GM18499 (cell line): Measurements from ENCODE around the gene HUS1.
"Not testable (repeated sequence)": the region's sequence is repeated elsewhere in the genome, so short reads cannot be mapped to it uniquely, and the experiment has no call there.

Experiments
- ATAC-seq: cut with Tn5 transposase; IDR thresholded peaks from one replicate; pipeline ENCODE4 v1.9.1; 2021; ENCODE audit warnings: moderate number of reproducible peaks; ENCODE audit not compliant: insufficient read depth, unreplicated experiment

The HUS1 gene

GRCh38 chr7:47932466-47933037 lies 46.9 kb downstream of the HUS1 start:
- ATAC-seq, result no peak

GRCh38 chr7:47932016-47932415 lies 47.4 kb downstream of the HUS1 start:
- ATAC-seq, result no peak

- no peak for ATAC-seq
Measured at GRCh38 chr7:47931005-47932004, 48.1 kb downstream of the HUS1 start.

- ATAC-seq, result no peak
Measured at GRCh38 chr7:47924266-47924665, 55.1 kb downstream of the HUS1 start.

GRCh38 chr7:47923081-47923875 lies 56.1 kb downstream of the HUS1 start:
- ATAC-seq, result not testable (repeated sequence)

GRCh38 chr7:47916514-47916913 lies 62.9 kb downstream of the HUS1 start:
- not testable (repeated sequence) for ATAC-seq

- no peak for ATAC-seq
Measured at GRCh38 chr7:47915616-47915976, 63.8 kb downstream of the HUS1 start.

GRCh38 chr7:47914717-47915615 lies 64.4 kb downstream of the HUS1 start:
- no peak for ATAC-seq
